HL-60/S4 (cell line): ENCODE data around the gene CHST12.

ENCODE experiments used
- in situ Hi-C: fragments of 300-500 bp; cut with MboI; formaldehyde crosslinking; loops from 2 replicates; pipeline ENCODE4 v1.14.3; 2022; ENCODE audit warnings: low sequenced_read_pairs

CHST12 gene

DNA sequence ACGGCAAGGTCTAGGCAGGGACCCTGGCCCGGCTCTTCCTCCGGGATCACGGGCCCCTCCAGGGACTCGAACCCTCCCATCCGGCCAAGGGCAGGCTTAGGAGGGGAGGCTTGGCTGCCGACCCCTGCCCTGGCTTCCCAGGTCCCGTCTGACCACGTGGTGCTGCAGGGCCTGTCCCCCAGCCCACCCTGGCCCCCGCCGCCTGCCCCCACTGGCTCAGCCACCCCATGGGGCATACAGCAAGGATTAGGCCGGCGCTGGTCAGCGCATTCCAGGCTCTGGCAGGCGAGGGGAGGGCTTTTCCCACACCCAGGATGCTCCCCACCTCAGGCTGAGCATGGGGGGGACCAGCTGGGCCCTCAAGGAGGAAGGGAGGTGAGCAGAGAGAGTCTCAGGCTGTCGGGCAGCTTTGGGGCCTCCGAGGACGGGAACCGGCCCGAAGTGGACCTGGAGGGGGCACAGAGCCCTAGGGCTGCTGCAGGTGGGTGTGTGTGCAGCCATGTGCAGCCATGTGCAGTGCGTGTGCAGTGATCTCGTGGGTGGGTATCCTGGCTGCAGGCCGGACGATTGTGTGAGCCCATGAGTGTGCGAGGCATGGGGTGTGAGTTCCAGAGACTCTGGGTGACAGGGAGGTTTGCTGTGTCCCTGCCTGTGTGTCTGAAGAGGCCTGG, 73.5 kb downstream of the CHST12 start:
- in situ Hi-C loops: no loop called here

DNA sequence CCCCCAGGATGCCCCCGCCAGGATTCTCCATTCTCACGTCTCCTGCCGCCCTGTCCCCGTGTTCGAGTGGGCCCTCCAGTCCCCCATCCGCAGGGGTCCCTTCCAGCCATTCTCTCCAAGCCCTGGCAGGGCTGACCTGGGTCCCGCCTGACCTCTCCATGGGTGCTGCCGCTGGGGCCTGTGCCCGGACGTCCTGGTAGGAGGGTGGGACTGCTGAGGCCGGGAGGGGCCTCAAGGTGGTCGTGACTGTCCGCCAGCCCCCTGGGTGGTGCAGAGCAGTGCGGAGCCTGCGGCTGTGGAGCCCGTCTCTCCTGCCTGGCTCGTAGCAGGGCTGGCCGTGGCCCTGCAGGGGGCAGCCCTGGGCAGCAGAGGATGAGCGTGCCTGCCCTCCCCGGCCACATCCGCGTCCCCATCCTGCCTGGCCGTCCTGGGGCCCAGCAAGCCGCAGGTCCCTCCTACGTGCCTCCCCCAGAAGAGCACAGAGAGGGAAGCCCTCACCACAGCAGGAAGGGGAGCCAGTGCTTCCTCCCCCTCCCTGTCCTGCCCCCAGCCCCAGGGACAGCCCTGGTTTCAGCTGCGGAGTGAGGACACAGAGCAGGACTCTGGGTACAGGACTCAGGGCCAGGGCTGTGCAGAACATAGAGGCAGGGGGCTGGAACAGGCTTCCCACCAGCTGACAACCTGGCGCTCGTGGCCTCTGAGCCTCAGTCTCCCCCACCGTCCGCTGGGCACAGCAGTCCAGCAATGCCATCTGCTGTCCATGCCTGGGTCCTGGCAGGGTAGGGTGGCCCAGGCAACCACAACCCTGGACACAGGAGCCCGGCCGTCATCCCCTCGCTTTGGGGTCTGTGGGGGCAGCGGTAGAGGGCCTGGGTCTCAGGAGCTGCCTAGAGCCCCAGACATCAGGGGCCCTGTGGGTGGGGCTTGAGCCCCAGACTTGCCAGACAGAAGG, 74.3 kb downstream of the CHST12 start:
- in situ Hi-C loops: no loop called here

DNA sequence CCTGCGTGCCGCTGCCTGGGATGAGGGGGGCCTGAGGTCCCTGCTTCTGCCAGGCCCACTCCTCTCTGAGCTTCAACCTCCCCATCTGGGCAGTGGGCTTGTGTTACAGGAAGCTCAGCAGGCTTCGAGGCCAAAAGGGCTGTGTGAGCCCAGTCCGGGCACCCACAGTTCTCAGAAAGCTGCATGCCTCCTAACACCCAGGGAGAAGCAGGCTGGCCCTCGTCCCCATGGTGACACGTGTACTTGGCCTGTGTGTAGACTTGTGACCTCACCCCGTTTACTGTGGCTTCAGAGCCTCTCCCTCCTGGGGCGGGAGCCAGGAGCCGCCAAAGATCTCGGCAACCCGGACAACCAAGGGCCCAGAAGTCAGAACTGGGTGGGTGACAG, 75.0 kb downstream of the CHST12 start:
- in situ Hi-C loops: no loop called here

DNA sequence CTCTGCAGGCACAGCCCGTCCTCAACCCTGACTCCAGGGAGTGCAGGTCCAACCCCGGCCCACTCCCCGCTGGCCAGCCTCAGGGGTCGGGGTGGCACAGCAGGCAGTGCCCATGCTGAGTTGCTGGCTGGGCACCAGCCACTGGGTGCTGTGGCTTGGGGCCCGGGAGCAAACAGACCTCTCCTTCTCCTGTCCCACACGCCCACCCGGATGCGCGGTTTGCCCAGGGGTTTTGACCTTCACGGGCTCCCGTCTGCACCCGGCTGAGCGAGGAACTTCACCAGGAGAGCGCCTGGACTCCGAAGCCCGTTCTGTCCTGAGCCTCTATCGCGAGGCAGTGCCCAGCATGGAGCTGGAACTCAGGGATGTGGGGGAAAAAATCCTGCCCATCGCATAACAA, 75.4 kb downstream of the CHST12 start:
- in situ Hi-C loops: no loop called here

DNA sequence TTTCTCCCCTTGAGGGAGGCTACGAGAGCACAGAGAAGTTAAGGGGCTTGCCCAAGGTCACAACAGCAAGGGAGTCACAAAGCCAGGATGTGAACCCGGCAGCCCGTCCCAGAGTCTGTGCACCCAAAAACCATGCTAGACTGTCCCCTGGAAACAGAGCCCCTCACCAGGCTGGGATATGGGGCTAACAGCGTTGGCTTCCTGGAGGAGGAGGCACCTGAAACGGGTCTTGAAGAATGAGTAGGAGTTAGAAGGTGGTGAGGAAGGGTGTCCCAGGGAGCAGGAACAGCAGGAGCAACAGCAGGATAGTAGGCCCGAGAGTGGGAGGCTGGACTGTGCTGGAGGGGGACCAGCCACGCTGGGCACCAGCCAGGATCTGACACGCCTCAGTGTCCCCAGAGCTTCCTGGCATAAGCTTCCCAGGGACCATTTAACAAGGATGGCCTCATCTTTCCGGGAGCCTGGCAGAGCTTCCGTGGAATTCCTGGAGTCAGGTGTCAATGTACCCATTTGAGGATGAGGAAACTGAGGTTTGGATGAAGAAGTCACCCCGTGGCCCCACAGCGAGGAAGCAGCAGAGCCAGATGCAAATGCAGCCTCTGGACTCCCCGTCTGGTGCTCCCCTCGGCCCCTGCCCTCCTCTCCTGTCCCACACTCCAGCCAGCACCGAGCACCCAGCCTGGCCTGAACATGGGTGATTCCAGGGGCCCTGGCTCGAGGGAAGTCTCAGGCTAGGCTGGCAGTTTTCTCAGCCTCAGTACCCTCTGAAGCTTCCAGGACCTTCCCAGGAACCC, 76.1 kb downstream of the CHST12 start:
- in situ Hi-C loops: no loop called here

DNA sequence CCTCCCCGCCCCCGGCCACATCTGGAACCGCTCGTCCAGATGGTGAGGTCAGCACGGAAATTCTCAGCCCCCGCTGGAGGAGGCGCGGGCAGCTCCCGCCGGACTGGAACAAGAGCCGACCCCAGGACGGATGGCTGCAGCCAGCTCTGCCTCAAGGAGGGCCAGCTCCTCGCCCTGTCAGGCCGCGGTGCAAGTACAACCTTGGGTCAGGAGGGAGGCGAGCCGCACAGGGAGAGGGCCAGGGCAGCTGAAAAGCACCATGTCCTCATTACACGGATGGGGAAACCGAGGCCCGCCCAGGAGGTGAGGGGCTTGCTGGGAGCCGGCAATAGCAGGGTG, 76.6 kb downstream of the CHST12 start:
- in situ Hi-C loops: no loop called here

DNA sequence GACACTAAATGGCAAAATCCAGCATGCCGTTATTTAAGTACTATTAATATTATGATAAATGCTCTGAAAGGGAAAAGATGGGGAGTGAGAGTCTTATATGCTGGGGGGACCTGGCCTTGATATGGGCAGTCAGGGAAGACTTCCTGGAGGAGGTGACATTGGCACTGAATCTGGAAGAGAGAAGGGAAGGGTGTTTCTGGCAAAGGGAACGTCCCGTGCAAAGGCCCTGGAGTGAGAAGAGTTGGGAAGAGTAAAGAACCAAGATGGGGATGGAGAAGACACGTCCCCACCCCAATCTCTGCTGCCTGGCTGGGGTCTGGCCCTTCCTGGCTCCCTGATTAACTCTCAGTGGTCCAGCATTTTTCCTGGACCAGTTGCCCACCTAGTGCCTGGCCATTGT, 77.8 kb downstream of the CHST12 start:
- in situ Hi-C loops: no loop called here

DNA sequence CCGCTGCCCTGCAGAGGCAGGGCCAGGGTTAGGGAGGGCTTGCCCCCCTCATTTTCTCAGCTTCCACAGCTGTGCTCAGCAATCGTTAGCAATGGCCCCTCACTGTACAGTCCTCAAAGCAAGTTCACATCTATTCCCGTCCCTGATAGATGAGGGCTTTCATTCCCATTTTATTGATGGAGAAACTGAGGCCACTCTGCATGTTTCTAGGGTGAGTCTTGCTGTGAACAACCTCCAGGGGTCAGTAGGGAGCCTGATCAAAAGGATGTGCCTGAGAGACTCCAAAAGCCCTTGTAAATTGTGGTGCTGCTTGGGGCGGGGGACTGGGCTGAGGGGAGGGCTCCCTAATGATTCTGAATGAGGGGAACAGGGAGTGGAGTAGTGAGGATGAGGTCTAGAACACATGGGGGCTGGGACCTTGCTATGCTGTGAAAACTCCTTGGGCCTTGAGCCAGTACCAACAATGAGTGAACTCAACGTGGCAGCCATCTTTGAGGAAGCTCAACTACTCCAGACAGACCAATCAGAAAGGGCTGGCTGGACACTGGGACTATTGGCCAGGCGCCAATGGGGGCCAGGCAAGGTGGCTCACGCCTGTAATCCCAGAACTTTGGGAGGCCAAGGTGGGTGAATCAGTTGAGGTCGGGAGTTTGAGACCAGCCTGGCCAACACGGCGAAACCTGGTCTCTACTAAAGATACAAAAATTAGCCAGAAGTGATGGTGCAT, 79.5 kb downstream of the CHST12 start:
- in situ Hi-C loops: no loop called here

DNA sequence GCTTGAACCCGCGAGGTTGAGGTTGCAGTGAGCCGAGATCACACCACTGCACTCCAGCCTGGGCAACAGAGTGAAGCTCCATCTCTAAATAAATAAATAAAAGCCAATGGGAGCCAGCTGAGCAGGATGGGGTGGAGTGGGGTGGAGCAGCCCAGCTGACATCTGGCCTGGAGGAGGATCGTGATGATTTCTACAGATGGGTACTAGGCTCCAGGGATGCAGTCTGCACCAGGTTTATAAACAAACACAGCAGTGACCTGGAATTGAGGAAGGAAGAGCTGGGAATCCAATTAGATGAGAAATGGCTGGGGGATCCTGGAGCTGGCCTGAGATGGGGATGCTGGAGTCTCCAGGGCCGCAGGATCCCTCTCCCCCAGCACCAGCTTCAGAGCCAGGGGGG, 80.1 kb downstream of the CHST12 start:
- in situ Hi-C loops: no loop called here

DNA sequence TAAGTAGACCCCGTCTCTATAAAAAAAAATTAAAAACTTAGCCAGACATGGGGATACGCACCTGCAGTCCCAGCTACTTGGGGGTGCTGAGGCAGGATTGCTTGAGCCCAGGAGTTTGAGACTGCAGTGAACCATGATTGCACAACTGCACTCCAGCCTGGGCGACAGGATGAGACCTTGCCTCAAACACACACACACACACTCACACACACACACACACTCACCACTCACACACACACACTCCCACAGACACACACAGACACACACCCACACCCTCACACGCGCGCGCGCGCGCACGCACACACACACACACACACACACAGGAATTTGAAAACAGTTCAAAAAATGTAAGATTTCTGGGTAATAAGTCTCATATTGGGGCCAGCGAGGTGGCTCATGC, 81.5 kb downstream of the CHST12 start:
- in situ Hi-C loops: no loop called here

DNA sequence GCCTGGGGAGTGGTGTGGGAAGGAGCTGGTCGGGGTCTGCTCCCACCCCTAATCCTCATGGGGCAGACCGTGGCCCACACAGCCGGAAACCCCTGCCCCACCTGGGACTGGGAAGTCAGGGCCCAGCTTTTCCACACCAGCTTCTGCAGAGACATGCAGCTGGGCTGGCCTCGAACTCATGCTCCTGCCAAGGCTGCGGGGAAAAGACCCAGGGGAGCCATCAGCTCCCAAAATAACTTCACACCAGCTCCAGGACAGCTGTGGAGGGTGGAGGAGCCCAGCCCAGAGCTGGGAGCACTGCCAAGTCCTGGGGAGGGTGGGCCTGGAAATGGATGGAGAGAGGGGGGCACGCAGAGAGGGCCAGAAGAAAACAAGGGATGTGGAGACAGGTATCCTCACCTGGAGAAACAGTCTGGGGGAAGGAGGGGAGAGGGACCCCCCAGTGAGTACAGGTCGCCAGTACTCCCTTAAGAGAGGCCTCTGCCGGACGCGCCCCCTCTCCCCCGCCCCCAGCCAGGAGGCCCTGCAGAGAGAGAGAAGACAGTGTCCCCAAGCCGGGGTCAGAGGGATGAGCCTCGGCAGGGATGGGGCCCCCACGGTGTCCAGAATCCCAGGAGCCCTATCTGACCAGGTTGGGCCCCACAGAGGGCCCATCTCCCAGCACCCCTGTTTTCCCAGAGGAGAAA, 84.3 kb downstream of the CHST12 start:
- in situ Hi-C loops: no loop called here

DNA sequence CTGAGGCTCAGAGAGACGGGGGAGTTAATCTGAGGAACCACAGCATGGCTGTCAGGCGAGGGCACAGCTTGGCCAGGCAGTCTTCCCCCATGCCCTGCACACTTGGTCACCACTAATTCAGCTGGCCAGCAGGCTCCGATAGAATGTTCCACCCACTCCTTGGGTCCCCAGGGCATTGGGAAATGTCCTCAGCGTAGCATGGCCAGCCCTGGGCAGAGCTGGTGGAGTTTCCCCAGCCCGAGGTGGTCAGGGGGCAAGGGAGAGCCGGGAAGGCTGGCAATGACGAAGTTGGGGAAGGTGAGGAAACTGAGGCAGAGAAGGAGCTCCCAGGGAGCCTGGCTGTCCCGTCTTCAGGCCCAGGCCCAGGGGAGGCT, 84.8 kb downstream of the CHST12 start:
- in situ Hi-C loops: no loop called here

DNA sequence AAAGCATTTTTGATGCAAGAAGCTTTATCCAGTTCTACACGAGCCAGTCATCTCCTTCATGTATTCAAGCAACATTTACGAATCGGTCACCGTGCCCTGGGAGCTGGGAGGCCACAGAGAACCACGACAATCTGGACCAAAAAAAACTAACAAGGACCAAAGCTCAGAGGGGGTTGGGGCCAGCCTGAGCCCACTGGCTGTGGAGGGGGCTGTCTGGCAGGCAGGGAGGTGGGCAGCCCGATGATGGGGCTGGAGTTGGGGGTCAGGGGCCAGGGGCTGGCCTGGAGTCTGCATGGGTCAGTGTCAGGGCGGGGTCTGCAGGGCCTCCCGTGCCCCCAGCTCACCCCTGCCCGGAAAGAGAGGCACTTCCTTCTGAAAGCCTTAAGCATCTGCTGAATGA, 85.3 kb downstream of the CHST12 start:
- in situ Hi-C loops: no loop called here

DNA sequence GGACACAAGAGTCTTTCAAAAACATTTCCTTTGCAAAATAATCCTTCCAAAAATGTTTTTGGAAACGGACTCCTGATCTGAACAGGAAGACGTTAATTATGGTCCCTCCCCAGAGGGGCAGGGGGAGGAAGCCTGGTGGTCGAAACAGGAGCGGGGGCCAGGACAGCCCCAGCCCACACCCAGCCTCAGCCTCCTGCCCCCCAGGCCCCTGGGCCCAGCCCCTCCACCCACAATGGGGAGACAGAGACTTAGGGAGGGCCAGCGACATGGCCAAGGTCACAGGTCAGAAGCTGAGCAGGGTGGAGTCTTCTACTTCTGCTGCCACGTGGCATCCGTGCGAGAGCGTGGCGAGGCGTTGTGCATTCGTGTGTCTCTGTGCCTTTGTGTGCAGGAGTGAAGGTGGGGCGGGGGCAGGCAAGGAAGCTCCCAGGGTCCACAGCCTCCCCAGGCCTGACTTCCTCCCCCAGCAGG, 86.8 kb downstream of the CHST12 start:
- in situ Hi-C loops: no loop called here

DNA sequence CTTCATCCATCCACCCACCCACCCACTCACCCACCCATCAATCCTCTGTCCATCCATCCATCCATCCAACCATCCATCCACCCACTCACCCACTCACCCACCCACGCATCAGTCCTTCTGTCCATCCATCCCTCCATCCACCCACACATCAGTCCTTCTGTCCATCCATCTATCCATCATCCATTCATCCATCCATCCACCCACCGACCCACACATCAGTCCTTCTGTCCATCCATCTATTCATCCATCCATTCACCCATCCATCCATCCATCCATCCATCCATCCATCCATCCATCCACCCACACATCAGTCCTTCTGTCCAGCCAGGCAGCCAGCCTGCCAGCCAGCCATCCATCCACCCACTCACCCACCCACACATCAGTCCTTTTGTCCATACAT, 88.6 kb downstream of the CHST12 start:
- in situ Hi-C loops: no loop called here

DNA sequence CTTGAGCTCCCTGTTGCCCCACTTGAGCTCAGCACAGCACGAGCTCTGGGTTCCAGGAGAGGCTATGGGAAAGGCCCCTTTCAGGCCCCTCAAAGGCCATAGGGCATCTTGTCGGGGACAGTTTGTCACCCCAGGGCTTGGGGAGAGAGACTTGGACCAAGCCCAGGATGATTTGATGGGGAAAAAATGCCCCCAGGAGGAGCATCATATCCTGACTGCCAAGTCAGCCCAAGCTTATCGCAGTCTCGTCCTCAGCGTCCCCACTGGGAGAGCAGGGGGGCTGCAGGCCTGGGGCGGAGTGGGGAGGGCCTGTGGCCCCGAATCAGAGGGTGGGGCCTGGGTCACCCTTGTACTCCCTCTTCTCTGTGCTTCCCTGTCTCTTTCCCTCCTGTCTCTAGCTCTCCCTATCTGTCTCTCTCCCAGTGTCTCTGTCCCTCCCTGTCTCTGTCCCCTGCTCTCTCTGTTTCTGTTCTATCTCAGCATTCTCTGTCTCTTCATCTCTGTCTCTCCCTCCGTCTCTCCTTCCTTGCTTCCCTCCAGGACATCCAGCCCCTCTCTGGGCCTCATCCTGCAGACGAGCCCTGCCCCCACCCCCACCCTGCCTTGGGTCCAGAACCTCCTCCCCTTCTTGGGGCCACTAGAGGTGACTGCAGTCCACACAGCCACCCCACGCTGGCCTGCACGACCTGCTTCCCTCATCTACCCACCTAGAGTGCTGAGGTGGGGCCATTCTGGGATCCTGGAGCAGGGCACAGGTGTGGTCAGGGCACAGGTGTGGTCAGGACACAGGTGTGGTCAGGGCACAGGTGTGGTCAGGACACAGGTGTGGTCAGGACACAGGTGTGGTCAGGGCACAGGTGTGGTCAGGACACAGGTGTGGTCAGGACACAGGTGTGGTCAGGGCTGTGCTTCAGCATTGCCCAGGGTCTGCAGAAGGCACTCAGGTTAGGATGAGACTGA, 90.1 kb downstream of the CHST12 start:
- in situ Hi-C loops: no loop called here

DNA sequence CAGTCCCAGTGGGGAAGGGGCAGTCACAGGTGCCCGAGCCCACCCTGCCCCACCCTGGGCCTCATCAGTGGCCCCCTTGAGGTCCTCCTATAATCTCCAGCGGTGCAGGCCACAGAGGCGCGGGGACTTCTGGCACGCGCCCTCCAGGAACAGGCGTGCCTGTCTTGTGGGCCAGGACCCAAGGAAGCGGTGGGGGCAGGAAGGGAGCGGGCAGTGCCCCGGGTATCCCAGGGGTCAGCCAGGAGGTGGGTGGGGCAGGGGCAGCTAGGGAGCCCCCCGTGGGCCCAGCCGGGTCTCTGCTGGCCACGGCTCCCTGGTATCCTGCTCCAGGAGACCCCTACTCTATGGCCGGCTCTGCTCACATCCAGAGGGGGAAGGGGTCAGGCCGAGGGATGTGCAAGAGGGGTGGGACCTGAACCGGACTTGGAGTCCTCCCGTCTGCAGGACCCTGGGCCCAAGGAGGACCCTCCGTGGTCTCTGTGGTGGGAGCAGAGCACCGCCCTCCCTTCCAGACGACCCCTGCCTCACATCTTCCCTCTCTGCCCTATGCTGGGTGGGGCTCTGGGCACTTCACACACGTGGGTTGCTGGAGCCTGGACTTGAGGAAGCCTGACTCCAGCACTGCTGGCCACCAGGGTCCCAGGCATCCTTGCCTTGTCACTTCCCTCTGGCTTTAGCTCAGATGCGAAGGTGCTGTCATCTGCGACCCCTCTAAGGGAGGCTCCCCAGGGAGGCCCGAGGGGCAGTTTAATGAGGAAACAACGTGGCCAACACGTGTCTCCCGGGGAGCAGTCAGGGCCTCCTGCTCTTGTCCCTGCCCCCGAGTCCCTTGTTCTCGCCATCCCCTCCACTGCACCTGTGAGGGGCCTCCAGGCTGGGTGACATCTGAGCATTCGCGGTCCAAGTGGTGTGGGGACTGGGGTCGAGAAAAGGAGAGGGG, 91.0 kb downstream of the CHST12 start:
- in situ Hi-C loops: no loop called here
